Motor neuron (in vitro differentiated cells): Measurements from ENCODE around the gene TOR2A. TPM values are rescaled to one million over a fixed set of nuclear protein-coding genes. Genes with fewer than 3 reads are reported as not detected.

Source experiments
- ATAC-seq, 8 experiments: fragments of 200-7000 bp; cut with Tn5 transposase; replicated peaks in 6 of 8; 2 replicates each; pipeline ENCODE4 v1.8.0; 2021; ENCODE audit warnings: mild to moderate bottlenecking in 8 of 8, moderate library complexity in 8 of 8
- H3K27ac ChIP-seq, 2 donors: fragments of 250-450 bp; sonication (Bioruptor Pico); 2 replicates each; pipeline ENCODE4 v1.9.0; 2021; ENCODE audit warnings: antibody characterized with exemption in 2 of 2, mild to moderate bottlenecking in 2 of 2, moderate library complexity in 1 of 2
- H3K4me1 ChIP-seq, 2 donors: fragments of 250-450 bp; sonication (Bioruptor Pico); replicated peaks in 1 of 2; 2 replicates each; pipeline ENCODE4 v1.6.1; 2021; ENCODE audit warnings: antibody characterized with exemption in 2 of 2, mild to moderate bottlenecking in 2 of 2, moderate library complexity in 1 of 2
- H3K4me3 ChIP-seq, 5 donors: fragments of 250-450 bp; sonication (Bioruptor Pico); 2 replicates each; pipeline ENCODE4 v1.9.0; 2021; ENCODE audit warnings: antibody characterized with exemption in 5 of 5, mild to moderate bottlenecking in 5 of 5, moderate library complexity in 4 of 5
- WGBS, 10 experiments: fragments of 450-650 bp; shearing (Covaris generic); methylation state at CpG; one replicate each; pipeline ENCODE4 v1.0.0; 2022; 5-methylcytosine and 5-hydroxymethylcytosine counted together
- in situ Hi-C, 9 experiments: fragments of 400-800 bp; cut with MboI; loops; one replicate each; pipeline ENCODE4 v1.15.0; 2021; ENCODE audit warnings: low sequenced_read_pairs in 9 of 9, low pct_unique_long_range_greater_than_20kb in 2 of 9; ENCODE audit not compliant: unreplicated experiment in 9 of 9
- total RNA-seq, 8 experiments: library from RNA; unstranded; fragments of 300-600 nt; gene quantifications; 2 replicates each; pipeline versions ENCODE4 v1.2.3 to v1.2.4, GENCODE V29; 2022

Gene TOR2A
- total RNA-seq, 8 experiments from 2014 or later = 5.5 to 18.1 (median 11.8) TPM

DNA sequence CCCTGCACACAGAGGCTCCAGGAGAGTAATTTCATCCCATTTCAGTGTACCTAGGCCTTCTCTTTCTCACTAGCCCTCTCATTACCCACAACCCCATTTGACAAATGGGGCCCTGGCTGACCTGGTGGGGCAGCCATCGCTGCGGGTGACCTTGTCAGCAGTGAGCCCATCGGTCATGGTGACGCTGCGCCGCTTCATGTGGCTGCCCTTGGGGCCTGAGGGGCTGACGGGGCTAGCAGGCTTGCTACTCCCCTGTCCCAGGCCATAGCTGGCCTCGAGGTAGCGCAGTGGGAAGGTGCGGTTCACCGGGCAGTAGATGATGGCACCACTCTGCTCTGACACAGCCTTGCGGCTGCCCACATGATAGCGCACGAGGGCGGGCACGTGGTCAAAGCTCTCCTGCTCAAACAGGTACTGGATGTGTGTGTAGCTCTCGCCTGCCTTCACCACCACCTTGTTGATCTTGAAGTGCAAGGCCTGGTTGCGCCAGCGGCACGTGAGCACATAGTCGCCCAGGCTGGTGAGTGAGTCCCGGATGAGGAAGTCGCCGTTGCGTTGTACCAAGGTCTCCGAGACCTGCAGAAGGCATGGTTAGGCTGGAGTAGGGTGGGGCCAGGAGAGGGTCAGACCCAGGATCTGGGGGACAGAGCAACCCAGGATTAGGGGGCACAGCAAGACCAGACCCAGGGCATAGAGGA lies 14.1 kb upstream of the TOR2A start:
- WGBS, 10 experiments = 80 to 92% (median 89%) methylated on average over 2 to 22 of the region's 26 CpGs; no CpG with 5 or more reads in 5 of the 10 experiments
- Histone ChIP-seq H3K4me3 (no peak overlapping the region), H3K27ac (no peak overlapping the region), H3K4me1 (peaks cover 2 to 14% of the 10 kb centered on the region in 2 donors)
- no peak for ATAC-seq
- in situ Hi-C loops = loop anchor here in 1 of 9 experiments (25.0 kb wide), 1 partner anchor 162 kb away; no protein-coding TSS in a partner anchor

GRCh38 chr9:127746959-127747569 lies 12.0 kb upstream of the TOR2A start:
- H3K4me1 ChIP-seq = peaks cover 10 to 12% of the 10 kb centered on the region in 2 donors
- no peak for ATAC-seq
- H3K4me3 ChIP-seq = no peak overlapping the region
- 20 to 100% (median 65%) methylated on average over 2 to 12 of the region's 15 CpGs for WGBS, 10 experiments
- no peak overlapping the region for H3K27ac ChIP-seq
- in situ Hi-C loops = loop anchor here in 1 of 9 experiments (25.0 kb wide), 1 partner anchor 160 kb away; no protein-coding TSS in a partner anchor

GRCh38 chr9:127744398-127745110 lies 9.5 kb upstream of the TOR2A start:
- no peak overlapping the region for H3K4me3 ChIP-seq
- no peak for ATAC-seq
- in situ Hi-C loops = loop anchor here in 1 of 9 experiments (25.0 kb wide), 1 partner anchor 157 kb away; no protein-coding TSS in a partner anchor
- peaks cover 19 to 20% of the 10 kb centered on the region in 2 donors for H3K4me1 ChIP-seq
- WGBS, 10 experiments = 100% methylated on average over 5 of the region's 19 CpGs; no CpG with 5 or more reads in 9 of the 10 experiments
- H3K27ac ChIP-seq = no peak overlapping the region

- Histone ChIP-seq H3K4me3 (peak overlapping the region; percentile 21 to 35 (median 27)), H3K4me1 (peaks cover 19 to 20% of the 10 kb centered on the region in 2 donors), H3K27ac (peak overlapping the region; percentile 63 to 74)
- in situ Hi-C loops = loop anchor here in 1 of 9 experiments (25.0 kb wide), 1 partner anchor 155 kb away; no protein-coding TSS in a partner anchor
- peak; percentile 55 to 87 (median 83) for ATAC-seq
- WGBS, 10 experiments = 0 to 26% (median 4%) methylated on average over 2 to 18 of the region's 33 CpGs; no CpG with 5 or more reads in 2 of the 10 experiments
Observed at GRCh38 chr9:127742435-127743088, 7.5 kb upstream of the TOR2A start.

DNA sequence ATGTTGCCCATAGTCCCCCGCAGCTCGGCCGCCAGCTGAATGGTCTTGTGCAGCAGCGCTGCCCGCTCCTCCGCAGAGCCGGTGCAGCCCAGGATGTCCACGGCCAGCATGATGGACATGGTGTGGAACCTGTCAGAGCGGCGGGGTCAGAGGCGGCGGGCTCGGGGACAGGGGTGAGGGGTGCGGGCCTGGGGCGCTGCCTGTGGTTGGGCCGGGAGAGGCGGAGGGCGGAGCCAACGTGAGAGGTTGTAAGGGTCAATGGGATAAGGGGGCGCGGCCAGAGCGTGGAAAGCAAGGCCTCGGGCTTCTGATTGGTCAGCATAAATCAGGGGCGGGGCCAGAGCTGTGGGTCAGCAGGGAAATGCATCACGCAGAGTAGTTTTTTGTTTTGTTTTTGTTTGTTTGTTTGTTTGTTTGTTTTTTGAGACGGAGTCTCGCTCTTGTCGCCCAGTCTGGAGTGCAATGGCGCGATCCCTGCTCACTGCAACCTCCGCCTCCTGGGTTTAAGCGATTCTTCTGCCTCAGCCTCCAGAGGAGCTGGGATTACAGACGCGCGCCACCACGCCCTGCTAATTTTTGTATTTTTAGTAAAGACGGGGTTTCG lies 6.8 kb upstream of the TOR2A start:
- 0 to 53% (median 0%) methylated on average over 1 to 15 of the region's 38 CpGs; no CpG with 5 or more reads in 4 of the 10 experiments for WGBS, 10 experiments
- Histone ChIP-seq H3K27ac (peak overlapping the region; percentile 63 to 74), H3K4me1 (peaks cover 19 to 20% of the 10 kb centered on the region in 2 donors), H3K4me3 (peak overlapping the region; percentile 21 to 35 (median 27))
- in situ Hi-C loops = loop anchor here in 1 of 9 experiments (25.0 kb wide), 1 partner anchor 155 kb away; no protein-coding TSS in a partner anchor
- ATAC-seq = peak in 7 of 8 experiments; percentile 8 to 70 (median 59)

DNA sequence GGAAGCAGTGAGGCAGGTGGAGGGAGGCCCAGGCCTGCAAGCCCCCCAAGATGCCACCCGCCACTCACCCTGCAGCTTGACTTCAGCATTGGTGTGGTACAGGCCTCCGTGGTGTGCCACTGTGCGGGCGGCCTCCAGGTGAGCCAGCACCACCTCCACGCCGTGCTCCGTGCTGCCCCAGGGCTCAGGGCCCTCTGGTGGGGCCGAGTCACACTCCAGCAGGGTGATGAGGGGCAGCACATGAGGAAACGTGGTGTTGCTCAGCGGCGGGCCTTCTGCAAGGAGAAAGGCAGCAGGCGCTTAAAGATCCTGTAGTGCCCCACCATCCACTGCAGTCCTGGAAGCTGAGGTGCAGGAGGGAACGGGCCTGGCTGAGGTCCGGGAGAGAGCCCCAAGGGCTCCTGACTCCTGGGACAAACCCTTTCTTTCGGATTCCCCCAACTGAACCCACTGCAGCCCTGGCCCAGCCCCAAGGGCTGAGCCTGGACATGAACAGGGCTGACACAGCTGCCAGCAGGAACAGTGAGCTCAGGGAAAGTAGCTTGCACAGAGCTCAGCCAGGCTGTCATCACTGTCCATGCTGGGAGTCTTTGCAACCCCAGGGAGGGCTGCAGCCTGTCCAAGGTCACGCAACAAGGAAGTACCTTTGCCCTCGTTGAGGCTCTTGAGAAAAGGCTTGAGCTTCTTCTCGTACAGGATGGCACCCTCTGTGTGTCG lies 4.7 kb upstream of the TOR2A start:
- no peak overlapping the region for H3K27ac ChIP-seq

DNA sequence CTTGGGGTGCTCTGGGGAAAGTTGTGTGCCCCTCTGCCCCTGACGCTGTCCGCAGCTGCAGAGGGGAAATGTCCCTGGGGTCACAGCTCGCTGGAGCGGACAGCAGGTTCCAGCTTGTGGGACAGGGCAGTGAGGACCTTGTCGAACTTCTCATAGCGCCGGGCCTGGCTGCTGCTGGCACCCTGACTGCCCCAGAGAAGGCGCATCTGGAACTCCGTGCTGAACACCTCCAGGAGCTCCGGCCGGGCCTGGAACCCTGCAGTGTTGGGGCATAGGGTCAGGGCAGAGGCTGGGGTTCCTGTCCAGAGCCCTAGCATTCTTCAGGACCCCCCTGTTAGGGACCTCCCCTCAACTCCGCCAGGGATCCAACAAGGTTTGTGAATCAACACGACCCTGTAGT lies 3.6 kb upstream of the TOR2A start:
- in situ Hi-C loops = loop anchor here in 3 of 9 experiments (5.0 to 25.0 kb wide), 3 partner anchors 44 to 186 kb away; no protein-coding TSS in a partner anchor
- no peak for ATAC-seq
- Histone ChIP-seq H3K27ac (no peak overlapping the region), H3K4me1 (peaks cover 29 to 31% of the 10 kb centered on the region in 2 donors), H3K4me3 (no peak overlapping the region)
- 70 to 100% (median 85%) methylated on average over 1 to 9 of the region's 13 CpGs; no CpG with 5 or more reads in 4 of the 10 experiments for WGBS, 10 experiments

More for the DNA sequence above, 4.7 kb upstream of the TOR2A start:
- H3K4me1 ChIP-seq = peaks cover 27 to 28% of the 10 kb centered on the region in 2 donors
- WGBS, 10 experiments = 40 to 69% (median 62%) methylated on average over 1 to 4 of the region's 19 CpGs; no CpG with 5 or more reads in 7 of the 10 experiments
- in situ Hi-C loops = loop anchor here in 3 of 9 experiments (5.0 to 25.0 kb wide), 3 partner anchors 43 to 185 kb away; no protein-coding TSS in a partner anchor
- no peak for ATAC-seq
- no peak overlapping the region for H3K4me3 ChIP-seq

GRCh38 chr9:127735530-127736185 lies 564 bp upstream of the TOR2A start:
- in situ Hi-C loops = loop anchor here in 3 of 9 experiments (5.0 to 25.0 kb wide), 3 partner anchors 47 to 189 kb away; no protein-coding TSS in a partner anchor
- no peak for ATAC-seq
- peaks cover 14 to 15% of the 10 kb centered on the region in 2 donors for H3K4me1 ChIP-seq
- peak overlapping the region; percentile 17 to 68 for H3K27ac ChIP-seq
- peak overlapping the region in 4 of 5 donors; percentile 18 to 78 (median 72) for H3K4me3 ChIP-seq
- WGBS, 10 experiments = 2 to 45% (median 24%) methylated on average over 3 to 9 of the region's 15 CpGs; no CpG with 5 or more reads in 3 of the 10 experiments

GRCh38 chr9:127734247-127734746 lies 797 bp downstream of the TOR2A start:
- WGBS, 10 experiments = 0 to 52% (median 10%) methylated on average over 1 to 4 of the region's 22 CpGs; no CpG with 5 or more reads in 6 of the 10 experiments
- in situ Hi-C loops = loop anchor here in 2 of 9 experiments (10.0 to 25.0 kb wide), 2 partner anchors 147 to 191 kb away; no protein-coding TSS in a partner anchor
- H3K4me1 ChIP-seq = peaks cover 14% of the 10 kb centered on the region in 2 donors
- peak overlapping the region; percentile 66 to 88 (median 76) for H3K4me3 ChIP-seq
- H3K27ac ChIP-seq = peak overlapping the region in 1 of 2 donors; percentile 89
- ATAC-seq = no peak

DNA sequence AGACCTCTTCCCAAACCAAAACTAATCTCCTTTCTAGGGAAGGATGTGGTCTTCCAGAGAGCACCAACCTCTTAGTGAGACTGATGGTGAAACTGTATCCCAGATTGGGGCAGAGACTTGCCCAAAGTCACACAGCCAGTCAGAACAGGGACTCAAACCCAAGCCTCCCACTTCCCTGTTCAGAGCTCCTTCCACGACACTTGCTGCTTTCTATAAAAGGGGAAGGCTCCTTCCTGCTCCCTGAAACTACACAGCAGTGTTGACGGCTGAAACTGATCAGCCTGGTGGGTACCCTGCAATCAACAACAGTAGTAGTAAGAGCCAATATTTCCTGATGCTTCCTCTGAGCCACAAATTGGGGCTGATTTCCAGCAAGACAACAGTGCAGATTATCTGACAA lies 1.5 kb downstream of the TOR2A start:
- H3K4me1 ChIP-seq = peaks cover 14% of the 10 kb centered on the region in 2 donors
- ATAC-seq = no peak
- no peak overlapping the region for H3K4me3 ChIP-seq
- WGBS, 10 experiments = 78 to 100% (median 100%) methylated on average over 1 to 2 of the region's 2 CpGs; no CpG with 5 or more reads in 5 of the 10 experiments
- H3K27ac ChIP-seq = no peak overlapping the region
- in situ Hi-C loops = loop anchor here in 2 of 9 experiments (10.0 to 25.0 kb wide), 2 partner anchors 146 to 191 kb away; no protein-coding TSS in a partner anchor
